K562 (cell line): Measurements from ENCODE around the gene ARMC12. TPM values are rescaled to one million over a fixed set of nuclear protein-coding genes. Genes with fewer than 3 reads are reported as not detected.
A peak's percentile ranks its signal among the peaks of the same experiment; 100 is the strongest.

ENCODE experiments used
- CBX5 ChIP-seq: IDR thresholded peaks from 2 replicates; pipeline ENCODE4 v1.6.1; 2014; ENCODE audit warnings: low read depth, borderline replicate concordance
- DPF2 ChIP-seq: fragments of 450-650 bp; IDR thresholded peaks from 2 replicates; pipeline ENCODE4 v1.6.1; 2016
- HIVEP1 ChIP-seq: fragments of 250-450 bp; sonication (Bioruptor Pico); IDR thresholded peaks from 2 replicates; pipeline ENCODE4 v1.4.0; 2020; ENCODE audit warnings: mild to moderate bottlenecking
- HNRNPUL1 ChIP-seq: fragments of 200-400 bp; formaldehyde crosslinking; IDR thresholded peaks from 2 replicates; pipeline ENCODE4 v1.6.1; 2017; ENCODE audit warnings: low read length
- HSF4 ChIP-seq: fragments of 250-450 bp; sonication (Bioruptor Pico); IDR thresholded peaks from 2 replicates; pipeline ENCODE4 v2.1.2; 2022; ENCODE audit warnings: mild to moderate bottlenecking, moderate library complexity, borderline replicate concordance
- KDM5B ChIP-seq: fragments of 200-600 bp; sonication (generic); IDR thresholded peaks from 2 replicates; pipeline ENCODE4 v1.6.1; 2012; ENCODE audit warnings: low read depth, mild to moderate bottlenecking, moderate library complexity, low read length, control low read depth, inconsistent platforms; ENCODE audit not compliant: insufficient replicate concordance
- KHSRP ChIP-seq: fragments of 450-650 bp; IDR thresholded peaks from 2 replicates; pipeline ENCODE4 v1.6.1; 2017
- NCOA2 ChIP-seq, 2 experiments: fragments of 450-650 bp; IDR thresholded peaks; 2 replicates each; pipeline ENCODE4 v1.6.1; 2018; ENCODE audit warnings: mild to moderate bottlenecking in 2 of 2, moderate library complexity in 1 of 2; ENCODE audit not compliant: partially characterized antibody in 2 of 2
- PHF8 ChIP-seq: fragments of 200-600 bp; sonication (generic); IDR thresholded peaks from 2 replicates; pipeline ENCODE4 v1.6.1; 2012; ENCODE audit warnings: mixed run types, mild to moderate bottlenecking, inconsistent platforms, low read length, moderate library complexity, borderline replicate concordance
- POLR2A ChIP-seq: fragments of 450-650 bp; conservative IDR thresholded peaks from 2 replicates; pipeline ENCODE4 v1.6.1; 2016
- PTBP1 ChIP-seq: fragments of 200-400 bp; formaldehyde crosslinking; IDR thresholded peaks from 2 replicates; pipeline ENCODE4 v1.6.1; 2017; ENCODE audit warnings: low read depth, low read length
- PURB ChIP-seq: sonication (generic); formaldehyde crosslinking; IDR thresholded peaks from 2 replicates; pipeline ENCODE4 v1.9.0; 2021; ENCODE audit warnings: low read depth, mild to moderate bottlenecking, missing genetic modification reagents
- RB1 ChIP-seq: fragments of 450-650 bp; IDR thresholded peaks from 2 replicates; pipeline ENCODE4 v1.6.1; 2017; ENCODE audit warnings: low read depth, mild to moderate bottlenecking
- RFX5 ChIP-seq: IDR thresholded peaks from 2 replicates; pipeline ENCODE4 v1.6.1; 2011; ENCODE audit warnings: low read depth, mild to moderate bottlenecking, improper control_type of control experiment, low read length
- SAFB2 ChIP-seq: fragments of 200-400 bp; formaldehyde crosslinking; IDR thresholded peaks from 2 replicates; pipeline ENCODE4 v1.6.1; 2018; ENCODE audit warnings: borderline replicate concordance, low read length, low read depth, moderate library complexity; ENCODE audit not compliant: severe bottlenecking
- SMAD2 ChIP-seq: fragments of 150-350 bp; IDR thresholded peaks from 2 replicates; pipeline ENCODE4 v1.6.1; 2014; ENCODE audit warnings: low read depth, mild to moderate bottlenecking, low read length
- STAT5A ChIP-seq: IDR thresholded peaks from 2 replicates; pipeline ENCODE4 v1.6.1; 2012; ENCODE audit warnings: low read length, inconsistent platforms, borderline replicate concordance
- VEZF1 ChIP-seq: fragments of 200-800 bp; sonication (Bioruptor generic); IDR thresholded peaks from 2 replicates; pipeline ENCODE4 v1.6.1; 2017; ENCODE audit warnings: missing genetic modification characterization, missing compliant biosample characterization
- ZBTB11 ChIP-seq, 3 experiments: fragments of 200-800 bp in 1 of 3; fragments of 250-450 bp in 1 of 3; fragments of 450-650 bp in 1 of 3; sonication (Bioruptor Pico) in 1 of 3; sonication (Bioruptor generic) in 1 of 3; formaldehyde crosslinking in 1 of 3; IDR thresholded peaks; 2 replicates each; pipeline versions ENCODE4 v1.6.1 to v1.8.0; 2016 to 2022; ENCODE audit warnings: mild to moderate bottlenecking in 2 of 3, missing genetic modification characterization in 2 of 3, missing compliant biosample characterization in 1 of 3, moderate library complexity in 1 of 3
- ZNF449 ChIP-seq: fragments of 250-450 bp; sonication (Bioruptor Pico); IDR thresholded peaks from 2 replicates; pipeline ENCODE4 v1.8.0; 2022; ENCODE audit warnings: moderate library complexity, mild to moderate bottlenecking, inconsistent platforms
- polyA plus RNA-seq, 8 experiments: library from polyadenylated mRNA; depleted of rRNA in 4 of 8; stranded (reverse) in 5 of 8; unstranded in 3 of 8; fragments of >200 nt; fragmentation: Nextera tagmentation in 2 of 8; fragmentation: Illumina TruSeq in 1 of 8; extraction: Ambion mirVana in 2 of 8; extraction: Trizol in 1 of 8; gene quantifications; 2 replicates each; pipeline versions ENCODE4 v1.2.1 to v1.2.3, GENCODE V29; 2011 to 2014; ENCODE audit warnings: inconsistent platforms in 1 of 8, missing spikeins in 1 of 8
- total RNA-seq, 7 experiments: library from RNA; depleted of rRNA in 6 of 7; stranded (reverse); fragments of >200 nt in 6 of 7; fragmentation: Illumina TruSeq in 2 of 7; extraction: Trizol in 2 of 7; gene quantifications; 2 replicates each; pipeline versions ENCODE4 v1.2.1 to v1.2.3, GENCODE V29; 2011 to 2021; ENCODE audit warnings: low replicate concordance in 1 of 7

Gene ARMC12
- total and polyA plus RNA-seq, 9 of the 15 experiments (the other 6 are each of a cell fraction or from before 2014, with no cell fraction given), result 0.09 to 0.58 (median 0.31) TPM; not detected in 3

- TF ChIP-seq SAFB2 (no peak), KHSRP (no peak), RB1 (peak; percentile 45; the same call in 1 of the 2 replicates), ZNF449 (CRISPR knock-in tag) (no peak), PHF8 (peak; percentile 71; the same call in 1 of the 2 replicates), DPF2 (no peak; the same call in none of the 2 replicates), NCOA2 (IDR thresholded peaks at IDR 0.05; ENCODE audit: partially characterized antibody in 2 of 2) (no peak), RFX5 (no peak), SMAD2 (no peak), VEZF1 (CRISPR knock-in tag) (peak; percentile 97), ZBTB11 (CRISPR knock-in tag; IDR thresholded peaks at IDR 0.05) (peak in 1 of 3 experiments; percentile 72; a peak in 1 of 6 replicates), HSF4 (CRISPR knock-in tag) (no peak), POLR2A (peak; percentile 78), KDM5B (peak; percentile 80), PTBP1 (no peak), PURB (CRISPR knock-in tag) (no peak), HNRNPUL1 (no peak), CBX5 (peak; percentile 71; the same call in 1 of the 2 replicates), STAT5A (no peak), HIVEP1 (CRISPR knock-in tag) (no peak)
Measured at GRCh38 chr6:35727935-35728682, 8.7 kb upstream of the ARMC12 start (continued).
